HFF-Myc (cell line): ENCODE data around the gene IMP4.
"Not testable (repeated sequence)": the region's sequence is repeated elsewhere in the genome, so short reads cannot be mapped to it uniquely, and the experiment has no call there.

ENCODE experiments used
- DNase-seq: peaks from one replicate; pipeline ENCODE4 v3.0.0-alpha.2; 2011; ENCODE audit warnings: low read depth; ENCODE audit errors: extremely low read depth
- H3K4me3 ChIP-seq: replicated peaks from 2 replicates; pipeline ENCODE4 v1.5.1; 2011; ENCODE audit warnings: low read depth, mild to moderate bottlenecking, control low read depth, low read length
- CTCF ChIP-seq: IDR thresholded peaks from 2 replicates; pipeline ENCODE4 v1.5.1; 2012; ENCODE audit warnings: mild to moderate bottlenecking, low read depth, low read length, control low read depth; ENCODE audit errors: missing control alignments

Gene IMP4

GRCh38 chr2:130327703-130328527 is 14.8 kb upstream of the IMP4 start:
- DNase-seq: no peak
- TF ChIP-seq CTCF: no peak
- H3K4me3 ChIP-seq: no peak overlapping the region

- H3K4me3 ChIP-seq: no peak overlapping the region
- no peak for TF ChIP-seq CTCF
- DNase-seq: no peak
These were observed 14.0 kb upstream of the IMP4 start for GRCh38 chr2:130328710-130329109.

- DNase-seq: no peak
- no peak overlapping the region for H3K4me3 ChIP-seq
- peak; percentile 93 for TF ChIP-seq CTCF
These were observed 10.2 kb upstream of the IMP4 start for GRCh38 chr2:130332271-130333073.

GRCh38 chr2:130333253-130333652 is 9.4 kb upstream of the IMP4 start:
- not testable (repeated sequence) for H3K4me3 ChIP-seq, DNase-seq

GRCh38 chr2:130334026-130334425 is 8.7 kb upstream of the IMP4 start:
- H3K4me3 ChIP-seq: no peak overlapping the region
- no peak for TF ChIP-seq CTCF
- no peak for DNase-seq

GRCh38 chr2:130335226-130335625 is 7.5 kb upstream of the IMP4 start:
- TF ChIP-seq CTCF: no peak
- no peak for DNase-seq
- no peak overlapping the region for H3K4me3 ChIP-seq

- H3K4me3 ChIP-seq: no peak overlapping the region
- no peak for DNase-seq
- TF ChIP-seq CTCF: no peak
These were observed 6.4 kb upstream of the IMP4 start for GRCh38 chr2:130336150-130336876.
